DND-41 (cell line): Measurements from ENCODE around the gene CSN1S1.

Experiments
- ATAC-seq: fragments of 200-7000 bp; cut with Tn5 transposase; 3 replicates; pipeline ENCODE4 v1.9.1; 2021; ENCODE audit warnings: low read depth; ENCODE audit not compliant: insufficient read depth
- DNase-seq: peaks from one replicate; pipeline ENCODE4 v3.0.0-alpha.2; 2020
- H2AFZ ChIP-seq: 2 replicates; pipeline ENCODE4 v1.6.0; 2012; ENCODE audit warnings: low read depth, low read length
- H3K27ac ChIP-seq: 2 replicates; pipeline ENCODE4 v1.5.1; 2012; ENCODE audit warnings: low read length, inconsistent platforms
- H3K27me3 ChIP-seq: fragments of 200-600 bp; sonication (generic); 2 replicates; pipeline ENCODE4 v1.6.0; 2012; ENCODE audit warnings: low read length, mild to moderate bottlenecking, inconsistent platforms; ENCODE audit not compliant: insufficient read depth, poor library complexity
- H3K36me3 ChIP-seq: 2 replicates; pipeline ENCODE4 v1.5.1; 2012; ENCODE audit warnings: low read length, inconsistent platforms; ENCODE audit not compliant: insufficient read depth
- H3K4me1 ChIP-seq: 2 replicates; pipeline ENCODE4 v1.5.1; 2012; ENCODE audit warnings: mild to moderate bottlenecking, low read length; ENCODE audit not compliant: insufficient read depth
- H3K4me2 ChIP-seq: 2 replicates; pipeline ENCODE4 v1.6.0; 2012; ENCODE audit warnings: mild to moderate bottlenecking, moderate library complexity, low read length, inconsistent platforms; ENCODE audit not compliant: insufficient read depth
- H3K4me3 ChIP-seq, 2 experiments: fragments of 200-600 bp in 1 of 2; shearing (Covaris generic) in 1 of 2; 2 replicates each; pipeline ENCODE4 v1.5.1; 2012 to 2016; ENCODE audit warnings: inconsistent platforms in 2 of 2, low read length in 2 of 2, mild to moderate bottlenecking in 2 of 2, low read depth in 1 of 2, moderate library complexity in 1 of 2
- H3K79me2 ChIP-seq: 2 replicates; pipeline ENCODE4 v1.6.0; 2012; ENCODE audit warnings: low read length, inconsistent platforms; ENCODE audit not compliant: insufficient read depth
- H3K9ac ChIP-seq: 2 replicates; pipeline ENCODE4 v1.6.0; 2012; ENCODE audit warnings: low read depth, mild to moderate bottlenecking, inconsistent platforms, low read length, moderate library complexity
- H3K9me3 ChIP-seq: 2 replicates; pipeline ENCODE4 v1.5.1; 2012; ENCODE audit warnings: low read length, moderate library complexity, mild to moderate bottlenecking, inconsistent platforms; ENCODE audit not compliant: insufficient read depth, severe bottlenecking
- H4K20me1 ChIP-seq: 2 replicates; pipeline ENCODE4 v1.6.0; 2012; ENCODE audit warnings: low read length; ENCODE audit not compliant: insufficient read depth
- CTCF ChIP-seq: IDR thresholded peaks from 2 replicates; pipeline ENCODE4 v1.5.1; 2012; ENCODE audit warnings: borderline replicate concordance, low read length, moderate library complexity, mild to moderate bottlenecking; ENCODE audit not compliant: poor library complexity, severe bottlenecking; ENCODE audit errors: extremely low read depth
- EZH2 ChIP-seq: IDR thresholded peaks from 3 replicates; pipeline ENCODE4 v1.6.1; 2012; ENCODE audit warnings: borderline replicate concordance, low read depth, mild to moderate bottlenecking, moderate library complexity, low read length, inconsistent platforms; ENCODE audit not compliant: severe bottlenecking

Gene CSN1S1

GRCh38 chr4:69995526-69996016, 64.7 kb downstream of the CSN1S1 start, which contains the start of gene STATH:
TSS of gene STATH (plus strand) at chr4:69995966. CDS start at chr4:69998438, 2,472 bp downstream.
- DNase-seq: no peak
- Histone ChIP-seq H3K4me2 (no peak within 1 kb of the TSS), H3K79me2 (no peaks in the 10 kb centered on the region), H2AFZ (no peak within 1 kb of the TSS), H3K9me3 (no peaks in the 10 kb centered on the region), H3K9ac (no peak within 1 kb of the TSS), H3K4me3 (no peak within 1 kb of the TSS), H3K27me3 (no peaks in the 10 kb centered on the region), H3K4me1 (no peaks in the 10 kb centered on the region), H3K27ac (no peak within 1 kb of the TSS), H4K20me1 (no peaks in the 10 kb centered on the region), H3K36me3 (no peaks in the 10 kb centered on the region)
- TF ChIP-seq EZH2: no peak
- no peak for TF ChIP-seq CTCF
- no peak for ATAC-seq
